HepG2 (cell line): Measurements from ENCODE around the gene GEMIN4. TPM values are rescaled to one million over a fixed set of nuclear protein-coding genes. Genes with fewer than 3 reads are reported as not detected.

Source experiments
- BATF2 ChIP-seq: sonication (generic); formaldehyde crosslinking; IDR thresholded peaks from 2 replicates; pipeline ENCODE4 v1.8.0; 2022; ENCODE audit warnings: mild to moderate bottlenecking, missing genetic modification reagents, moderate library complexity
- FOXO4 ChIP-seq: sonication (generic); formaldehyde crosslinking; conservative IDR thresholded peaks from 2 replicates; pipeline ENCODE4 v1.8.1; 2023; ENCODE audit warnings: missing genetic modification reagents
- HMG20B ChIP-seq: conservative IDR thresholded peaks from 2 replicates; pipeline ENCODE4 v1.6.1; 2016; ENCODE audit warnings: missing genetic modification reagents, missing compliant biosample characterization
- JUNB ChIP-seq: sonication (generic); formaldehyde crosslinking; IDR thresholded peaks from 2 replicates; pipeline ENCODE4 v1.8.0; 2022; ENCODE audit warnings: missing genetic modification reagents, mild to moderate bottlenecking, borderline replicate concordance
- MTERF4 ChIP-seq: sonication (generic); formaldehyde crosslinking; IDR thresholded peaks from 2 replicates; pipeline ENCODE4 v1.8.0; 2023; ENCODE audit warnings: mild to moderate bottlenecking, missing genetic modification reagents
- NFAT5 ChIP-seq: sonication (generic); formaldehyde crosslinking; IDR thresholded peaks from 2 replicates; pipeline ENCODE4 v1.4.0; 2020; ENCODE audit warnings: missing genetic modification reagents
- PHF8 ChIP-seq: sonication (generic); formaldehyde crosslinking; IDR thresholded peaks from 2 replicates; pipeline ENCODE4 v1.5.0; 2020; ENCODE audit warnings: missing genetic modification reagents
- THAP8 ChIP-seq: sonication (generic); formaldehyde crosslinking; IDR thresholded peaks from 2 replicates; pipeline ENCODE4 v1.5.1; 2020; ENCODE audit warnings: missing genetic modification reagents, mild to moderate bottlenecking, borderline replicate concordance
- UBTF ChIP-seq: sonication (generic); formaldehyde crosslinking; IDR thresholded peaks from 2 replicates; pipeline ENCODE4 v1.4.0; 2020; ENCODE audit warnings: mild to moderate bottlenecking, missing genetic modification reagents
- ZBTB7A ChIP-seq: sonication (generic); formaldehyde crosslinking; IDR thresholded peaks from 2 replicates; pipeline ENCODE4 v1.8.0; 2022; ENCODE audit warnings: mild to moderate bottlenecking, missing genetic modification reagents
- ZFP82 ChIP-seq: sonication (generic); formaldehyde crosslinking; IDR thresholded peaks from 2 replicates; pipeline ENCODE4 v1.5.1; 2020; ENCODE audit warnings: mild to moderate bottlenecking, missing genetic modification reagents, borderline replicate concordance
- ZNF30 ChIP-seq: sonication (generic); formaldehyde crosslinking; IDR thresholded peaks from 2 replicates; pipeline ENCODE4 v1.5.0; 2020; ENCODE audit warnings: mild to moderate bottlenecking, missing genetic modification reagents
- ZNF781 ChIP-seq: sonication (generic); formaldehyde crosslinking; IDR thresholded peaks from 2 replicates; pipeline ENCODE4 v1.5.1; 2020; ENCODE audit warnings: borderline replicate concordance, mild to moderate bottlenecking, missing genetic modification reagents; ENCODE audit errors: not compliant biosample characterization
- ZNF784 ChIP-seq: sonication (generic); formaldehyde crosslinking; IDR thresholded peaks from 2 replicates; pipeline ENCODE4 v1.5.1; 2020; ENCODE audit warnings: missing genetic modification reagents, mild to moderate bottlenecking, borderline replicate concordance
- polyA plus RNA-seq, 8 experiments: library from polyadenylated mRNA; depleted of rRNA in 3 of 8; stranded (reverse) in 7 of 8; unstranded in 1 of 8; fragments of >200 nt; fragmentation: Illumina TruSeq in 4 of 8; extraction: Trizol in 4 of 8; gene quantifications; 2 replicates each; pipeline versions ENCODE4 v1.2.1 to v1.2.3, GENCODE V29; 2011 to 2016; ENCODE audit warnings: low read depth in 4 of 8, missing spikeins in 1 of 8, mixed read lengths in 1 of 8; ENCODE audit not compliant: insufficient read depth in 1 of 8
- total RNA-seq, 5 experiments: library from RNA; depleted of rRNA; stranded (reverse); fragments of >200 nt; fragmentation: Illumina TruSeq; extraction: Trizol; gene quantifications; 2 replicates each; pipeline ENCODE4 v1.2.3, GENCODE V29; 2016; ENCODE audit warnings: low read depth in 1 of 5

GEMIN4 gene
- total and polyA plus RNA-seq, 2 of the 13 experiments (the other 11 are each of a cell fraction or from before 2014, with no cell fraction given): 10.8 to 22.7 TPM

GRCh38 chr17:781805-782731 is 30.0 kb upstream of the GEMIN4 start, which contains the start of the genes GLOD4 and MRM3 (continued):
- TF ChIP-seq NFAT5 (CRISPR knock-in tag): 0 out of 2 replicates have a peak, but pooled peaks have one; percentile 31
- peak; percentile 82 for TF ChIP-seq ZBTB7A (CRISPR knock-in tag)
- TF ChIP-seq MTERF4 (CRISPR knock-in tag): peak; percentile 28; the same call in 1 of the 2 replicates
- peak; percentile 76 for TF ChIP-seq UBTF (CRISPR knock-in tag)
- no peak; the same call in 1 of the 2 replicates for TF ChIP-seq THAP8
- TF ChIP-seq FOXO4 (CRISPR knock-in tag): no peak
- TF ChIP-seq ZNF30: no peak; the same call in 1 of the 2 replicates
- no peak for TF ChIP-seq JUNB (CRISPR knock-in tag)
- TF ChIP-seq PHF8: peak; percentile 99
- 0 out of 2 replicates have a peak, but pooled peaks have one; percentile 70 for TF ChIP-seq BATF2 (CRISPR knock-in tag)
- TF ChIP-seq ZNF784: peak; percentile 63; the same call in 1 of the 2 replicates
- TF ChIP-seq HMG20B: no peak
- peak; percentile 66; the same call in 1 of the 2 replicates for TF ChIP-seq ZFP82 (CRISPR knock-in tag)
- peak; percentile 76 for TF ChIP-seq ZNF781 (CRISPR knock-in tag)
